Omental fat pad (tissue), 4 donors: Measurements from ENCODE around the gene M6PR. TPM values are rescaled to one million over a fixed set of nuclear protein-coding genes. Genes with fewer than 3 reads are reported as not detected.
"Not testable (repeated sequence)": the region's sequence is repeated elsewhere in the genome, so short reads cannot be mapped to it uniquely, and the experiment has no call there.

ENCODE experiments used
- ATAC-seq: fragments of 150-250 bp; one replicate; pipeline ENCODE4 v1.9.1; 2016; ENCODE audit warnings: mild to moderate bottlenecking, moderate library complexity; ENCODE audit not compliant: low FRiP score
- DNase-seq: peaks from one replicate; pipeline ENCODE4 v3.0.0-alpha.2; 2019; ENCODE audit warnings: low spot score
- total RNA-seq, 4 donors: library from RNA; depleted of rRNA; stranded (reverse); fragments of >200 nt; gene quantifications; one replicate each; pipeline ENCODE4 v1.1.0, GENCODE V29; 2016
- TF ChIP-seq, protein P1 (sequence below), 3 donors: fragments of 450-650 bp; IDR thresholded peaks; one replicate each; pipeline ENCODE4 v1.5.1; 2016 to 2017; ENCODE audit warnings: antibody characterized with exemption in 3 of 3, mild to moderate bottlenecking in 3 of 3, moderate library complexity in 2 of 3

The M6PR gene
- total RNA-seq, 4 donors from 2014 or later, result 87.9 to 141 (median 109) TPM

DNA sequence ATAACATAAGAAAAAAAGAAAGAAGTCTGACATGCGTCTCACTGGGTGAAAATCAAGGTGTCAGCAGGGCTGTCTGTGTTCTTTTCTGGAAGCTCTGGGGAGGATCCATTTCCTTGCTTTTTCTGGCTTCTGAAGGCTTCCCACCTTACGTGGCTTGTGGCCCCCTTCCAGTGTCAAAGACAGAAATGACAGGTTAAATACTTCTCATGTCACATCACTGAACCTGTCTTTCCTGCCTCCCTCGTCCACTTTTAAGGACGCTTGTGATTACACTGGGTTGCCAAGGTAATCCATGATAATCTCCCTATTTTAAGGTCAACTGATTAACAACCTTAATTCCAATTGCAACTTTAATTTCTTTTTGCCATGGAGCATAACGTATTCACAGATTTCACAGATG, 39.7 kb downstream of the M6PR start:
- DNase-seq (no peak), ATAC-seq (no peak)
- TF ChIP-seq, protein P1, sequence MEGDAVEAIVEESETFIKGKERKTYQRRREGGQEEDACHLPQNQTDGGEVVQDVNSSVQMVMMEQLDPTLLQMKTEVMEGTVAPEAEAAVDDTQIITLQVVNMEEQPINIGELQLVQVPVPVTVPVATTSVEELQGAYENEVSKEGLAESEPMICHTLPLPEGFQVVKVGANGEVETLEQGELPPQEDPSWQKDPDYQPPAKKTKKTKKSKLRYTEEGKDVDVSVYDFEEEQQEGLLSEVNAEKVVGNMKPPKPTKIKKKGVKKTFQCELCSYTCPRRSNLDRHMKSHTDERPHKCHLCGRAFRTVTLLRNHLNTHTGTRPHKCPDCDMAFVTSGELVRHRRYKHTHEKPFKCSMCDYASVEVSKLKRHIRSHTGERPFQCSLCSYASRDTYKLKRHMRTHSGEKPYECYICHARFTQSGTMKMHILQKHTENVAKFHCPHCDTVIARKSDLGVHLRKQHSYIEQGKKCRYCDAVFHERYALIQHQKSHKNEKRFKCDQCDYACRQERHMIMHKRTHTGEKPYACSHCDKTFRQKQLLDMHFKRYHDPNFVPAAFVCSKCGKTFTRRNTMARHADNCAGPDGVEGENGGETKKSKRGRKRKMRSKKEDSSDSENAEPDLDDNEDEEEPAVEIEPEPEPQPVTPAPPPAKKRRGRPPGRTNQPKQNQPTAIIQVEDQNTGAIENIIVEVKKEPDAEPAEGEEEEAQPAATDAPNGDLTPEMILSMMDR (IDR thresholded peaks at IDR 0.05), result no peak

DNA sequence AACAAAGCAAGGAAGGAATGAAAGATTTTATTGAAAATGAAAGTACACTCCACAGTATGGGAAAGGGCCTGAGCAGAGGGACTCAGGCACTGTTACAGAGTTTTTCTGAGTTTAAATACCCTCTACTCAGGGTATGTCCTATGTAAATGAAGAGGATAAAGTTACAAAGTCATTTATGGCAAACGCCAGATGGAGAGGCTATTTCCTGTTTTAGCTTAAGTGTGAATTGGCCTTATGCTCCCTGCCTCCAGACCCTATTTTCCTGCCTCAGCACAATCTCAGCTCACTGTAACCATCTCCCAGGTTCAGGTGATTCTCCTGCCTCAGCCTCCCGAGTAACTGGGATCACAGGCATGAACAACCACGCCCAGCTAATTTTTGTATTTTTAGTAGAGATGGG, 41.9 kb downstream of the M6PR start:
- TF ChIP-seq, protein P1 (IDR thresholded peaks at IDR 0.05), result no peak

DNA sequence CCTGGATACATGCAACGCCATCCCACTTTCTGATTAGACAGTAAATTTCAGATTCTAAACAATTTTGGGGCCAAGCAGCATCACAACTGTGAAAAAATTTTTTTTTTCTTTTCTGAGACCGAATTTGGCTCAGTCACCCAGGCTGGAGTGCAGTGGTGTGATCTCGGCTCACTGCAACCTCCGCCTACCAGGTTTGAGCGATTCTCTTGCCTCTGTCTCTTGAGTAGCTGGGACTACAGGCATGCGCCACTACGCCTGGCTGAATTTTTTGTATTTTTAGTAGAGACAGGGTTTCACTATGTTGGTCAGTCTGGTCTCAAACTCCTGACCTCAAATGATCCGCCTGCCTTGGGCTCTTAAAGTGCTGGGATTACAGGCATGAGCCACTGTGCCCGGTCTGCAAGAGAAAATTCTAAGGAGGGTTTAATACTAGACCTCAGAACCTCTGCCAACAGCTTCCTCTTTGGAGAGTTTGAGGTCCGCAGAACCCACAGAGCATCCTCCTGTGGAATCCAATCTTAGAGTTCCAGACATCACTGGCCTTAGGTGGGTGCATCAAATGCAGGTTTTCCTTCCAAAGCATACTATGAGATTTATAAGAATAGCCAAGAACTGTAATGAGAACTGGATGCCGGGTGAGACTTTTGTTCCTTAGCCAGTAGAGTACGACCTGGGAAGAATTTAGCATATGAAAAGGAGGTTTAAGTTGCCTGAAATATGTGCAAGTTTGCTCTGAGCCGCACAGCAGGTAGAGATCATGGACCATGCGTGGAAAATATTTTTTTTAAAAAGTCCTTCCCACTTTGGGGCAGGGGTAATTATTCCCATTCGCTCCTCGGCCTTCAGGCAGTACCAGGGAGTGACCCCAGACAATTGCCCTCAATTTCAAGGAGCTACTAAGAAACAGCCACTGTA, 42.9 kb downstream of the M6PR start:
- DNase-seq, result no peak
- TF ChIP-seq, protein P1 (IDR thresholded peaks at IDR 0.05), result no peak
- no peak for ATAC-seq

More for the DNA sequence above, 41.9 kb downstream of the M6PR start:
- no peak for ATAC-seq
- no peak for DNase-seq

DNA sequence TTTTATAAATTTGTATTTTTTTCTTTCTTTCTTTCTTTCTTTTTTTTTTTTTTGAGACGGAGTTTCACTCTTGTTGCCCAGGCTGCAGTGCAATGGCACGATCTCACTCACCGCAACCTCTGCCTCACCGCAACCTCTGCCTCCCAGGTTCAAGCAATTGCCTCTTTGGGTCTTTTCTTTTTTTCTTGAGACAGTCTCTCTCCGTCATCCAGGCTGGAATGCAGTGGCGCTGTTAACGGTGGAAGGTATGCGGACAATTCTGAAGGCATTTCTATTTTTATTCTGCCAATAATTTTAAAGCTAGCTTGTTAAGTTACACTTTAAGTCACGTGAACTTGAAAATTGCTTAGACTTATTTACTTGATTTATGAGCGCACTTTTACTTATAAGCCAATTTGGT, 43.9 kb downstream of the M6PR start:
- ATAC-seq, result no peak
- TF ChIP-seq, protein P1 (IDR thresholded peaks at IDR 0.05), result no peak
- DNase-seq, result no peak

DNA sequence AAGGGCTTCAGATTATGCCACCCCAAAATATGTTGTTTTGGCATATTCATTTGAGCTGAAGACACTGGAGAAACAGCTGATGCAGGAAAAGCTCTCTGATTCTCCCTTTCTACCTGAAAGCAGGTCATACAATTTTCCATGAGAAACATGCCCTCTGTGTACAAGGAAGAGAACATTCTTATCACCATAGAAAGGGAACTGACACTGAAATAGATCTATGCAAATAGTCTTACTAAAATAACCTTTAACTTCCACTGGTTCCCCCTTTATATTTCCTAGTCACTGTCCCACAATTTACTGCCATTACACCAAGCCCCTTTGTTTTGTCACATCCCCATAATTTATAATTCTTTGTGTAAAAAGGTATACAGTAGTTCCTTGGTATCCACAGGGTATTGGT, 44.8 kb downstream of the M6PR start:
- ATAC-seq (no peak), DNase-seq (no peak)
- TF ChIP-seq, protein P1 (IDR thresholded peaks at IDR 0.05), result no peak

DNA sequence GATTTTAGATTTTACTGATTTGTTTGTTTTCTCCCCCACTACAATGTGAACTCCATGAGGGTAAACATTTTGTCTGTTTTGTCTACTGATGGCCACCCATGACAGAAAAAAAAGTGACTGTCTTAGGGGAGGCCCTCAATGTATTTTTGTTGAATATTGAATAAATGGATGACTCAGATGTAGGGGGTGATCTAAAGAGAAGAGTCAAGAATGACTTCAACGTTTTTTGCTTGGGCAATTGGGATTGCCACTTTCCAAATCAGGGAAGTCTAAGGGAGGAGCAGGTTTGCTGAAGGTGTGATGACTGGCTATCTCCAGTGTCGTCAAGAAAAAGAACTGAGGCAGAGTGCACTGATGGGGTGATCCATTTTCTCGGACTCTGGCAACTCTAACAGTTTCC, 45.8 kb downstream of the M6PR start:
- TF ChIP-seq, protein P1 (IDR thresholded peaks at IDR 0.05), result no peak
- ATAC-seq, result no peak
- no peak for DNase-seq

DNA sequence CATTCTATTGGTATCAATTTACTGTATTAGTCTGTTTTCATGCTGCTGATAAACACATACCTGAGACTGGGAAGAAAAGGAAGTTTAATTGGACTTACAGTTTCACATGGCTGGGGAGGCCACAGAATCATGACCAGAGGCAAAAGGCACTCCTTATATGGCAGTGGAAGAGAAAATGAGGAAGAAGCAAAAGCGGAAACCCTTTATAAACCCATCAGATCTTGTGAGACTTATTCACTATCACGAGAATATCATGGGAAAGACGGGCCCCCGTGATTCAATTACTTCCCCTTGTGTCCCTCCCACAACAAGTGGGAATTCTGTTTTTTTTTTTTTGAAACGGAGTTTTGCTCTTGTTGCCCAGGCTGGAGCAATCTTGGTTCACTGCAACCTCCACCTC, 46.7 kb downstream of the M6PR start:
- not testable (repeated sequence) for DNase-seq, ATAC-seq
